ENCODE results near the gene ID2. TPM values are rescaled to one million over a fixed set of nuclear protein-coding genes. Genes with fewer than 3 reads are reported as not detected.

The ID2 gene
- polyA plus RNA-seq, 4 donors, result 258 to 367 (median 311) TPM

GRCh38 chr2:8646731-8647461, 35.0 kb upstream of the ID2 start:
- DNase-seq (ENCODE audit: low read depth in 4 of 4, low spot score in 2 of 4), result no peak

DNA sequence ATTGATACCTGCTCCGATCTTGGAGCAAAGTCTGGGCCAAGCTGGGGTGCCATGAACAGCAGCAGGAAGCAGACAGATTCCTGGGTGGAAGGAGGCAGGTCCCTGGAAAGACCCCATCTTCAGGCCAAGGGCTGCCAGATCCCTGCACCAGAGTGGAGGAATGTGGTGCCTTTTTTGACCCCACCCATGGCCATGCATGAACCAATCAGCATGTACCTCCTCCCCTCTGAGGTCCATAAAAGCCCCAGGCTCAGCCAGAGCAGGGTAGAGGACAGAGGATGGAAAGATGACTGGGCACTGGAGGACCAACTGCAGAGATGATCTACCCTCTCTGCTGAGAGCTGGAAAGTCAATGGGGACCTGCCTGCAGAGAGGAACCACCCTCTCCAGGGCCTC, 34.4 kb upstream of the ID2 start:
- DNase-seq (ENCODE audit: low read depth in 4 of 4, low spot score in 2 of 4), result no peak

- DNase-seq (ENCODE audit: low read depth in 4 of 4, low spot score in 2 of 4), result no peak
Observed at GRCh38 chr2:8648441-8649213, 33.2 kb upstream of the ID2 start.

- no peak for DNase-seq (ENCODE audit: low read depth in 4 of 4, low spot score in 2 of 4)
Observed at GRCh38 chr2:8649718-8650117, 32.1 kb upstream of the ID2 start.

DNA sequence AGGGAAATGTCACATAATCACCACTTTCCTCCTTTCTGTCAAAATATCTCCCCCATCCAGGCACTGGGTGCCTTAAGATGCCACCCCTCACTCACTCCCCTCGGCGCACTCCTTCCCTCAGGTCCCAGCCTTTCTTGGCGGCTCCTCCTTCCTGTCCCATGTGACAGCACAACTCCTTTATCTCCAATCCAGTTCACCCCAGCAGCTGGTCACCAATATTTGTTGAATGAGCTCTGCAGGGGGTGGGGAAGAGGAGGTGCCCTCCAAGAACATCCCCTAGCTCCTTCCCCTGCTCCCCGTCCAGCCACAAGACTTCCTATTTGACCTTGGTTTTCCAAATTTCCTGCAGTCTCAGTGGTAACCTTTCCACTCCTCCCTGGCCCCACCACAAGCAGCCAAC, 31.6 kb upstream of the ID2 start:
- no peak for DNase-seq (ENCODE audit: low read depth in 4 of 4, low spot score in 2 of 4)

DNA sequence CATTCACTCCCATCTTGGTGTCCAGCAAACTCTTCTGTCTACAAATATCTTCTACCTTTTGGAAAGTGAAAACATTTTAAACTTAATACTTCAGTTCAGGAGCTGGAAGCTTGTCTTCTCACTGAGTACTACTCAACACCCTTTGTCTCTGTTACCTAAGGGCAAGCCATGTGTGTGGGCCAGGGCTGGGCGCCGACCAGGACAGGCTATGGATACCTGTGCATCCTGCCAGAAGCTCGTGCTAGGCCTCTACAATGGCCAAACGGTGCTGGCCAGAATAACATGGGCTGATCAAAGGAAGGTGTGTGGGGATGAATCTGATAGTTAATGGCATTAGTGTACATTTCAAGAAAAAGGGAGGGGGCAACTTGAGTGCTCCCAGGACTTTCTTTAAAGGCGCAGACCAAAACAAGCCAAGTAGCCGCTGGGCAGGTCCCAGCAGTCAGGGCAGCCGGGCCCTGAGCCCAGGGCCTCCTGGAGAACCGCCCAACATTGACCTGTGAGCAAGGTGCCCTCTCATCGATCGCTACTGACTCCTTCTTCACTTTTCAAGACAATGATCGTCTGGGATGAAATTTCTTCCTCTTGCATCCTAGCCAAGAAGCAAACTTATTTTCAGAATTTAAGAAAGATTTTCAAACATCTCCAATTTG, 29.0 kb upstream of the ID2 start:
- DNase-seq (ENCODE audit: low read depth in 4 of 4, low spot score in 2 of 4), result no peak

DNA sequence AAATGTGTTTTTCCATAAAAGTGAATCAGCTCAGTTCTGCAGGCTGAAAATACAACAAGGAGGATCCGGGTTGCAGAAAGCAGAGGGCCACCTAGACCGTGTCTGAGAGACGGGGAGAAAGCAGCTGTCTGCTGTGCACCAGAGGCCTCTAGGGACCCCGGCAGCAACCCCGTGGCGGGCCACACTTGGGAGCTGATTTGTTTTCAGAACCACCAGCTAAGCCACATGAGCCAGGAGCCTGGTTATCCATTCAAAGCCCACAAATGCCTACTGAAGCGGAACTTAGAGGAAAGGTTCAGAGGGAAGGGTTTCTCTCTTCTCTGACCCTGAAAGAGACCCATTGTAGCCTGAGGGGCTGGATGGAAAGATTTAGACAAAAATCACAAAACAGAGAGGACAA, 28.4 kb upstream of the ID2 start:
- no peak for DNase-seq (ENCODE audit: low read depth in 4 of 4, low spot score in 2 of 4)

GRCh38 chr2:8654041-8654440, 27.8 kb upstream of the ID2 start:
- no peak for DNase-seq (ENCODE audit: low read depth in 4 of 4, low spot score in 2 of 4)

DNA sequence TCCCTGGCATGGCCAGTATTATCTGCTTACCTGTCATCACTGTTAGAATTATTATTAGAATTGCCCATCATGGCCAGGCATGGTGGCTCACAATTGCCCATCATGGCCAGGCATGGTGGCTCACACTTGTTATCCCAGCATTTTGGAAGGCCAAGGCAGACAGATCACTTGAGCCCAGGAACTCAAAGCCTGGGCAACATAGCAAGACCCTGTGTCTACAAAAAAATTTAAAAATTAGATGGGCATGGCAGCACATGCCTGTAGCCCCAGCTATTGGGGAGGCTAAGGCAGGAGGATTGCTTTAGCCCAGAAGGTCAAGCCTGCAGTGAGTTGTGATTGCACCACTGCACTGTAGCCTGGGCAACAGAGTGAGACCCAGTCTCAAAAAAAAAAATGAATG, 27.4 kb upstream of the ID2 start:
- no peak for DNase-seq (ENCODE audit: low read depth in 4 of 4, low spot score in 2 of 4)

DNA sequence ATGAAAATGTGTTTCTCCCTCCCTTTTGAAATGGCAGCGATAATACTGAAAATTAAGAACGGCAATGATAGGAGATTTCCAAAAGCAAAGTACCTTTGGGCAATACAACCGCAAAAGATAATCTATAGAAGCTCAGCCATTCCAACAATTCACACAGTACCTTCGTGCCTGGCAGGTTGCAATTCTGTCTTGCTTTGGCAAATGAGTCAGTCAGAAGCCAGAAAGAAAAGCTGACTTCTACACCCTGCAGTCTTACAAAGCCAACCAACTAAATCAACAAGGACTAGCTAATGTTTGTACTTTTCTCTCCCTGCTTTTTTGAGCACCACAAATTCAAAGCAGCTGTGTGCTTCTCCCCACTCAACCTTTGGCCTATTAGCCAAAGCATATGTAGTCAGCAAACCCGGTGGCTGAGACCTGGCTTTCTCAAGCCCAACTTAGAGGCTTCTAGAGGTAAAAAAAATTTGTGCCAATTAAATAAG, 25.7 kb upstream of the ID2 start:
- no peak for DNase-seq (ENCODE audit: low read depth in 4 of 4, low spot score in 2 of 4)

DNA sequence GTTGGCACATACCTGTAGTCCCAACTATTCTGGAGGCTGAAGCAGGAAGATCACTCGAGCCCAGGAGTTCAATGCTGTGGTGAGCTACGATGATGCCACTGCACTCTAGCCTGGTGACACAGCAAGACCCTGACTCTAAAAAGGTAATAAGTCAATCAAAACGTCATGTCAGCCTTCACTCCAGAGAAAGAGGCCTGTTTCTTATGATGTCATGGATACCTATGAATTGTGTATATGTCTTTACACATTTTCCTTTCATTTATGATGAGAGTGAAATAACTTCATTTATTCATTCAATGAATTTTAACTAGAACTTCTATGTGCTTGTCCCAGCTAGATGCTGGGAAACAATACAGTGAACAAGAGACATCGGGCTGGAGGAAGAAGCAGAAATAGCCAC, 25.0 kb upstream of the ID2 start:
- DNase-seq (ENCODE audit: low read depth in 4 of 4, low spot score in 2 of 4), result no peak

DNA sequence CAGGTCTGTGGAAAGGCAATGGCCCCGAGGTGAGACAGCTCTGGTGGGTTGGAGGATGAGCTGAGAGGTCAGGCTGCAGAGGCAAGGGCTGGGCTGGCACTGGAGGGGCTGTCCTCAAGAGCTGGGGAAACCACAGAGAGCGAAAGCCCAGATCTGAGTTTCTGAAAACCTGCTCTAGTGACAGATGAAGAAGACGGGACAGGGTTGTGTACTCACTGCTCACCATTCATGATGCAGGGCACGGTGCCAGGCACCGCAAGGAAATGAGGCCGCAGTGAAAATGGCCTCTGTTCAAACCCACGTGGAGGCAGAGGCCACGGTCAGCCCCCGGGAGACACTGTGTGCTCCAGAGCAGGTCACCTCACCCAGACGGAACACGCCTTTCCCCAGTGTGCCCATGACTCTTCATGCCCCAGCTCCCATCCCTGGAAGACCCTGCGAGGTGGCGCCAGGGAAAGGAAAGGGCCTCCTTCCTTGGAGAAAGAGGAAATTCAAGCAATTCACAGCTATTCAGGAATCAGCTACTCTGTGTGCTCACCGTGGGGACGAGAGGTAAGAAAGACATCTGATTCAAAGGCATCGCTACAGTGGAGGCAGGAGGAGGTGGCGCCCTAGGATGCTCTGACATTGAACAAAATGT, 24.3 kb upstream of the ID2 start:
- no peak for DNase-seq (ENCODE audit: low read depth in 4 of 4, low spot score in 2 of 4)

DNA sequence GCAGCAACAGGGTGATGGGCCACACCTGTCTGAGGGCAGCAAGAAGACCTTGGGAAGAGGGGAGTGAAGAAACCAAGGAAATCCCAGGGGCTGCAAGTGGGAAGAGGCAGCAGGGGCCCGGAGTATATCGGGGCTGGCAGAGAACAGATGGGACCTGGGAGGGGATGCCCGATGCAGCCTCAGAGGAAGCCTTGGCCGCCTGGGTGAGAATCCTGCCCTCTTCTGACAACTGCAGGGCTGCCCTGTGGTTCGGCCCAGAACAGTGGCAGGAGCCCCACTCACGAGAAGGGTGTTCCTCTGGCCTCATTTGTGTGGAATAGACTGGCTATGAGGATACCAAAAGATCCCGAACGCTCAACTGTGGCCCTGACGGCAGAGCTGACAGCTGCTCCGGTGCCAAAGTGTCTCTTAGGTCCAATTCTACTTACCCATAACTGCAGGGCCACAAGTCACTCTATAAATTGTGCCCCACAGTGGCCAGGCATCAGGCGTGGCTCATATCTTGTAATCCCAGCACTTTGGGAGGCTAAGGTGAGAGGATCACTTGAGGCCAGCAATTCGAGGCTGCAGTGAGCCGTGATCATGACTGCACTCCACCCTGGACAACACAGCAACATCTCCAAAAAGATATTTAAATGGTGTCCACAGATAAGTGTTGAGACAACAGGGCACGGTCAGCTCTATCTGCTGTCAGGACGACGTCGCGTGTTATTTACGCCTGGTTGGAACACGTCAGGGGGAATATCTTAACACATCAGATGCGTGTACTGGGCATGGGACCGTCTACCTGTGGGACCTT, 23.6 kb upstream of the ID2 start:
- DNase-seq (ENCODE audit: low read depth in 4 of 4, low spot score in 2 of 4), result no peak

DNA sequence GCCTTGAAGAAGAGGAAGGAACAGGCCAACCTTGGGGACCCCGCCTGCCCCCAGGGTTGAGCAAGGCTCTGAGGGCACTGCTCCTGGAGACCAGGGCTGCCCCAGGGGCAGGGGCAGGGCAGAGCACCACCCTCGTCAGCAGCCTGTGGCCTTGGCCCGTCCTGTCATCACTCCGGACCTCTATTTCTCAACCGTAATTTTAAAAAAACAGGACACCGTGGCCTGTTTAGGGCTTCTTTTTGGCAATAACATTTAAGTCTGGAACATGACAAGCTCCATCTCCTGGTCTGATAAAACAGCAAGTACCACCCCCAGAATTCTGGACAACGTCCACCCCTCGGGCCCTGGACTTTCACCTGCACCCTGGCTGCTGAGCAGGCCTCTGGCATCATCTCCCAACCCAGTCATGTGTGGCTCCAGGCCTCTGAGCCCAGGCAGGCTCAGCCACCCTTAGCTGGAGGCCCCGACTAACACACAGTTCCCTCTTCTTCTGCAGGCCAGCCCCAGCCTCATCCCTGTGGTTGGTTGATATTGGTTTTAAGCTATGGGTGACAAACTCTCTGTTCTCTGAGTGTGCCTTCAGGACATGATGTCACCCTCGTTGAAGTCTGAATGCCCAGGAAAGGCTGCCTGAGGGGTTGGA, 22.6 kb upstream of the ID2 start:
- DNase-seq (ENCODE audit: low read depth in 4 of 4, low spot score in 2 of 4), result no peak

DNA sequence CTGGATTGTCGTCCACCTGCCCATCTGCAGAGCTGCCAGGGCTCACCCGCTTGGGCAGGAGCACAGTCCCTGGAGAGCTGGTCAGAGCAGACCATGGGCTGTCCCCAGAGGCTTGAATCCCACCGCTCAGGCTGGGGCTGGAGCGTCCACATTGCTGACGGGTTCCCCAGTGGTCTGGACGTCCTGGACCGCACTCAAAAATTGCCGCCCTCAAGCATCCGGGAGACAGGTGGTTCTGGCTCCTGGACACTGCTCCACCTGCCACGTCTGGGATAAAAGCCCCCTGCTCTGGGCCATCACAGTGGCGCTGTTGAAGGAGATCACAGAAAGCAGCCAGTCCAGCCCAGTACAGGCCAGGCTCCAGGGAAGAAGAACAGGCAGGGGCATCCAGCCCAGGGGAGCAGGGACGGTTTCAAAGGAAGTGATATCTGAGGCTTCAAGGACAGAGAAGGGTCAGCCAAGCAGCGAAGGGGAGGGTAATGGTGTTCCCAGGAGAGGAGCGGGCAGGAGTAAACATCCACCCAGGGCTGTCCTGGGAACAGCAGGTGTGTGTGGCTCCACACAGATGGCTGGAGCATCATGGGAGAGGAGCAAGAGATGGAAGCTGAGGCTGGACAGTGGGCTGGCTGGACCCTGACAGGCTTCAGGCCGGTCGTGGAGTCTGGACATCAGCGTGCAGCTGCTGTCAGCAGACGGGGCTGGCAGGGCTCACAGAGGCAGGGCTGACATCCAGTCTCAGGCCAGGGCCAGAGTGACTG, 21.9 kb upstream of the ID2 start:
- DNase-seq (ENCODE audit: low read depth in 4 of 4, low spot score in 2 of 4), result no peak

- DNase-seq (ENCODE audit: low read depth in 4 of 4, low spot score in 2 of 4), result no peak
Observed at GRCh38 chr2:8661235-8661634, 20.6 kb upstream of the ID2 start.

GRCh38 chr2:8661736-8662135, 20.1 kb upstream of the ID2 start:
- DNase-seq (ENCODE audit: low read depth in 4 of 4, low spot score in 2 of 4), result no peak

- DNase-seq (ENCODE audit: low read depth in 4 of 4, low spot score in 2 of 4), result no peak
Observed at GRCh38 chr2:8662239-8662879, 19.5 kb upstream of the ID2 start.

DNA sequence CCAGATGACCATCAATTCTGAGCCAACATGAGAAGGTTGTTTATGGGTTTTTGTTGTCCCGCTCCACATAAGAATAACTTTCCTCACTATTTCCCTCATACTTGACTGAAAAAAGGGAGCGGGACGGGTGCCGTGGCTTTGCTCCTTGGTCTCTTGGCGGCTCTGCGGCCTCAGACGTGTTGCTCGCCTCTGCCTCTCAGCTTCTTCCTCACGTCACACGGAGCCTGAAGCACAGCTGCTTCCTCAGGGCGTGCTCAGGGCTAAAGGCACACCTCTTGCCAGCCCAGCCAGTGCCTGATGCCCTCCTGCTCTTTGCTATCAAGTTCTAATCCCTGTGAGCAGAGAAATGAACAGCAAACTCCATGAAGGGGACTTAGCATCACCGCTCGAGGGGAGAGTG, 17.9 kb upstream of the ID2 start:
- DNase-seq (ENCODE audit: low read depth in 4 of 4, low spot score in 2 of 4), result no peak

All from left renal cortex interstitium (tissue), 4 donors.